Stimulated activated naive B cell treated with anti-CD40 and anti-IgM and Interleukin-4, amounts not matched to agents 10 μg/mL and 1 μg/mL and 100 μg/mL, for 72 hours (primary cell): ENCODE results near the gene ADRM1.

Experiments
- ATAC-seq, 2 donors: fragments of 150-1000 bp; cut with Tn5 transposase; replicated peaks; 2 replicates each; pipeline ENCODE4 v1.10.0; 2021; ENCODE audit warnings: moderate library complexity in 1 of 2
- DNase-seq: peaks from one replicate; pipeline ENCODE4 v3.0.0; 2021
- H3K27ac Mint-ChIP-seq: one replicate; pipeline ENCODE4 v1.8.0; 2022; ENCODE audit warnings: mild to moderate bottlenecking, mixed read lengths
- H3K27me3 Mint-ChIP-seq, 2 donors: one replicate each; pipeline ENCODE4 v1.8.0; 2022; ENCODE audit warnings: mixed read lengths in 2 of 2
- H3K36me3 Mint-ChIP-seq, 2 donors: one replicate each; pipeline ENCODE4 v1.8.0; 2022; ENCODE audit warnings: mixed read lengths in 2 of 2, mild to moderate bottlenecking in 1 of 2
- H3K4me1 Mint-ChIP-seq, 2 donors: one replicate each; pipeline ENCODE4 v1.8.0; 2022; ENCODE audit warnings: mixed read lengths in 2 of 2, mild to moderate bottlenecking in 1 of 2
- H3K4me3 Mint-ChIP-seq, 2 donors: one replicate each; pipeline ENCODE4 v1.8.0; 2022; ENCODE audit warnings: mild to moderate bottlenecking in 2 of 2, mixed read lengths in 2 of 2, moderate library complexity in 1 of 2
- H3K9me3 Mint-ChIP-seq, 2 donors: one replicate each; pipeline ENCODE4 v1.8.0; 2022; ENCODE audit warnings: mixed read lengths in 2 of 2, mild to moderate bottlenecking in 1 of 2

The ADRM1 gene

GRCh38 chr20:62348604-62349003 lies 45.8 kb downstream of the ADRM1 start:
- DNase-seq: no peak
- Mint-ChIP-seq H3K4me1 (peaks cover 0 to 2% of the 10 kb centered on the region in 2 donors), H3K27ac (peak overlapping the region; percentile 3), H3K27me3 (no peaks in the 10 kb centered on the region), H3K4me3 (no peak overlapping the region), H3K9me3 (peaks cover 5 to 7% of the 10 kb centered on the region in 2 donors), H3K36me3 (peaks cover 13 to 22% of the 10 kb centered on the region in 2 donors)
- ATAC-seq: no peak

- H3K36me3 Mint-ChIP-seq: peaks cover 13 to 22% of the 10 kb centered on the region in 2 donors
- peaks cover 0 to 2% of the 10 kb centered on the region in 2 donors for H3K4me1 Mint-ChIP-seq
- DNase-seq (no peak), ATAC-seq (no peak)
- peaks cover 5 to 7% of the 10 kb centered on the region in 2 donors for H3K9me3 Mint-ChIP-seq
- H3K27ac Mint-ChIP-seq: no peak overlapping the region
- no peak overlapping the region for H3K4me3 Mint-ChIP-seq
- H3K27me3 Mint-ChIP-seq: no peaks in the 10 kb centered on the region
These were observed 46.8 kb downstream of the ADRM1 start for GRCh38 chr20:62349556-62350097.

GRCh38 chr20:62350098-62350628 lies 47.4 kb downstream of the ADRM1 start:
- H3K36me3 Mint-ChIP-seq: peaks cover 13 to 22% of the 10 kb centered on the region in 2 donors
- H3K27me3 Mint-ChIP-seq: no peaks in the 10 kb centered on the region
- no peak for ATAC-seq
- H3K4me3 Mint-ChIP-seq: no peak overlapping the region
- no peak for DNase-seq
- peaks cover 5 to 7% of the 10 kb centered on the region in 2 donors for H3K9me3 Mint-ChIP-seq
- no peak overlapping the region for H3K27ac Mint-ChIP-seq
- H3K4me1 Mint-ChIP-seq: peaks cover 0 to 2% of the 10 kb centered on the region in 2 donors

GRCh38 chr20:62350629-62351422 lies 48.0 kb downstream of the ADRM1 start:
- Mint-ChIP-seq H3K36me3 (peaks cover 13 to 22% of the 10 kb centered on the region in 2 donors), H3K9me3 (peaks cover 5 to 7% of the 10 kb centered on the region in 2 donors), H3K27ac (no peak overlapping the region), H3K4me3 (no peak overlapping the region), H3K4me1 (peaks cover 0 to 2% of the 10 kb centered on the region in 2 donors), H3K27me3 (no peaks in the 10 kb centered on the region)
- DNase-seq (no peak), ATAC-seq (no peak)

GRCh38 chr20:62351469-62352401 lies 48.9 kb downstream of the ADRM1 start:
- H3K9me3 Mint-ChIP-seq: peaks cover 5 to 7% of the 10 kb centered on the region in 2 donors
- peaks cover 2 to 6% of the 10 kb centered on the region in 2 donors for H3K4me1 Mint-ChIP-seq
- H3K4me3 Mint-ChIP-seq: no peak overlapping the region
- H3K27me3 Mint-ChIP-seq: no peaks in the 10 kb centered on the region
- peaks cover 13 to 22% of the 10 kb centered on the region in 2 donors for H3K36me3 Mint-ChIP-seq
- H3K27ac Mint-ChIP-seq: no peak overlapping the region
- no peak for DNase-seq
- no peak for ATAC-seq

GRCh38 chr20:62352402-62353288 lies 49.8 kb downstream of the ADRM1 start:
- Mint-ChIP-seq H3K4me1 (peaks cover 2 to 13% of the 10 kb centered on the region in 2 donors), H3K27me3 (no peaks in the 10 kb centered on the region), H3K27ac (no peak overlapping the region), H3K4me3 (no peak overlapping the region), H3K36me3 (peaks cover 13 to 22% of the 10 kb centered on the region in 2 donors), H3K9me3 (peaks cover 5 to 7% of the 10 kb centered on the region in 2 donors)
- DNase-seq (no peak), ATAC-seq (no peak)

GRCh38 chr20:62353289-62354030 lies 50.7 kb downstream of the ADRM1 start:
- H3K4me3 Mint-ChIP-seq: no peak overlapping the region
- H3K27ac Mint-ChIP-seq: no peak overlapping the region
- H3K36me3 Mint-ChIP-seq: peaks cover 11 to 18% of the 10 kb centered on the region in 2 donors

GRCh38 chr20:62354031-62354808 lies 51.4 kb downstream of the ADRM1 start:
- H3K27ac Mint-ChIP-seq: no peak overlapping the region
- H3K36me3 Mint-ChIP-seq: peaks cover 7 to 13% of the 10 kb centered on the region in 2 donors
- no peaks in the 10 kb centered on the region for H3K27me3 Mint-ChIP-seq
- peaks cover 2% of the 10 kb centered on the region in 2 donors for H3K9me3 Mint-ChIP-seq
- peaks cover 10 to 15% of the 10 kb centered on the region in 2 donors for H3K4me1 Mint-ChIP-seq
- H3K4me3 Mint-ChIP-seq: no peak overlapping the region
- no peak for ATAC-seq
- no peak for DNase-seq

More at GRCh38 chr20:62353289-62354030, 50.7 kb downstream of the ADRM1 start:
- Mint-ChIP-seq H3K4me1 (peaks cover 6 to 15% of the 10 kb centered on the region in 2 donors), H3K27me3 (no peaks in the 10 kb centered on the region), H3K9me3 (peaks cover 5 to 7% of the 10 kb centered on the region in 2 donors)
- DNase-seq (no peak), ATAC-seq (no peak)

GRCh38 chr20:62354811-62355341 lies 52.1 kb downstream of the ADRM1 start:
- DNase-seq (no peak), ATAC-seq (no peak)
- H3K36me3 Mint-ChIP-seq: peaks cover 2 to 8% of the 10 kb centered on the region in 2 donors
- peaks cover 8 to 15% of the 10 kb centered on the region in 2 donors for H3K4me1 Mint-ChIP-seq
- H3K27me3 Mint-ChIP-seq: no peaks in the 10 kb centered on the region
- no peak overlapping the region for H3K27ac Mint-ChIP-seq
- no peaks in the 10 kb centered on the region for H3K9me3 Mint-ChIP-seq
- H3K4me3 Mint-ChIP-seq: no peak overlapping the region

GRCh38 chr20:62355516-62355877 lies 52.7 kb downstream of the ADRM1 start:
- H3K9me3 Mint-ChIP-seq: no peaks in the 10 kb centered on the region
- H3K36me3 Mint-ChIP-seq: peaks cover 2 to 7% of the 10 kb centered on the region in 2 donors
- H3K27ac Mint-ChIP-seq: peak overlapping the region; percentile 67
- no peak overlapping the region for H3K4me3 Mint-ChIP-seq
- ATAC-seq (no peak), DNase-seq (no peak)
- H3K4me1 Mint-ChIP-seq: peaks cover 8 to 15% of the 10 kb centered on the region in 2 donors
- H3K27me3 Mint-ChIP-seq: no peaks in the 10 kb centered on the region

GRCh38 chr20:62355878-62356588 lies 53.2 kb downstream of the ADRM1 start:
- ATAC-seq (no peak), DNase-seq (no peak)
- Mint-ChIP-seq H3K4me3 (no peak overlapping the region), H3K4me1 (peaks cover 8 to 15% of the 10 kb centered on the region in 2 donors), H3K9me3 (no peaks in the 10 kb centered on the region), H3K36me3 (peaks cover 2 to 7% of the 10 kb centered on the region in 2 donors), H3K27me3 (no peaks in the 10 kb centered on the region), H3K27ac (peak overlapping the region; percentile 67)
